GM10266 (cell line): Measurements from ENCODE around the gene MYRF.
A peak's percentile ranks its signal among the peaks of the same experiment; 100 is the strongest.

Experiments
- DNase-seq: peaks from one replicate; pipeline ENCODE4 v3.0.0; 2012; ENCODE audit errors: extremely low spot score
- CTCF ChIP-seq: IDR thresholded peaks from 2 replicates; pipeline ENCODE4 v1.5.1; 2012; ENCODE audit warnings: mild to moderate bottlenecking, low read depth; ENCODE audit not compliant: control insufficient read depth, insufficient read depth; ENCODE audit errors: missing control alignments

MYRF gene

DNA sequence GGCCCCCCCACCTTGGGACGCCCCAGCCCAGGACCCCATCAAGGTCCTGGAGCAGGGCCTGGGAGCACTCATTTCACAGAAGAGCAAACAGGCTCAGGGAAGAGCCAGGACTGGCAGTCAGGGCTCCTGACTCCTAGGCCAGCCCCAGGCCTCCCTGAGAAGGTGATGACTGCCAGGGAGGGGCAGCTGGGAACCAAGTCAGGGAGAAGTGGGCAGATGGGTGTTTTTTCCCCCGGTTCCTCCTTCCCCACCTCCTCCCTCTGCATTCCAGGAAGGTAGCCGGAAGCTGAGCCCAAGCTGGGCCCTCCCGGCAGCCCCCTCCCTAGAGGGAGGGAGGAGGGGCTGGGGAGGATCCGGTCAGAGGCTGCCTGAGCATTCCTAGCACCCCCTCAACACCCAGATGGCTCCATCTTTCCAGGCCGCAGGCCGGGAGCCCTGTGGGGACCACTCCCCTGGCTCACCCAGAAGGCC lies 19.6 kb downstream of the MYRF start:
- DNase-seq, result no peak
- no peak for TF ChIP-seq CTCF

- DNase-seq, result no peak
- no peak for TF ChIP-seq CTCF
Observed at GRCh38 chr11:61773356-61773755, 20.9 kb downstream of the MYRF start.

DNA sequence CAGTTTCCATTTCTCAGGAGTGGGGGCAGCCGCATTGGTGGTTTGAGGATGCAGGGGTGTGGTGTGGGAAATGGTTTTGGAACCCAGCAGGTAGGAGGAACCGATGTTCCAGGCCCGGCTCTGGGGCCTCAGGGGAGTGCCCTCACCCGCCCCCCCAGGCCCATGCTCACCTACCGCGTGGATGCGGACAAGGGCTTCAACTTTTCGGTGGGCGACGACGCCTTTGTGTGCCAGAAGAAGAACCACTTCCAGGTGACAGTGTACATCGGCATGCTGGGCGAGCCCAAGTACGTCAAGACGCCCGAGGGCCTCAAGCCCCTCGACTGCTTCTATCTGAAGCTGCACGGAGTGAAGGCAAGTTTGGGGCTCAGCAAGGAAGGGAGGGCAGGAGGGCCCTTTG lies 21.4 kb downstream of the MYRF start:
- DNase-seq, result no peak
- TF ChIP-seq CTCF, result no peak

GRCh38 chr11:61774411-61774810 lies 22.0 kb downstream of the MYRF start:
- no peak for TF ChIP-seq CTCF
- DNase-seq, result no peak

GRCh38 chr11:61775106-61775505 lies 22.7 kb downstream of the MYRF start:
- DNase-seq, result no peak
- TF ChIP-seq CTCF, result no peak

DNA sequence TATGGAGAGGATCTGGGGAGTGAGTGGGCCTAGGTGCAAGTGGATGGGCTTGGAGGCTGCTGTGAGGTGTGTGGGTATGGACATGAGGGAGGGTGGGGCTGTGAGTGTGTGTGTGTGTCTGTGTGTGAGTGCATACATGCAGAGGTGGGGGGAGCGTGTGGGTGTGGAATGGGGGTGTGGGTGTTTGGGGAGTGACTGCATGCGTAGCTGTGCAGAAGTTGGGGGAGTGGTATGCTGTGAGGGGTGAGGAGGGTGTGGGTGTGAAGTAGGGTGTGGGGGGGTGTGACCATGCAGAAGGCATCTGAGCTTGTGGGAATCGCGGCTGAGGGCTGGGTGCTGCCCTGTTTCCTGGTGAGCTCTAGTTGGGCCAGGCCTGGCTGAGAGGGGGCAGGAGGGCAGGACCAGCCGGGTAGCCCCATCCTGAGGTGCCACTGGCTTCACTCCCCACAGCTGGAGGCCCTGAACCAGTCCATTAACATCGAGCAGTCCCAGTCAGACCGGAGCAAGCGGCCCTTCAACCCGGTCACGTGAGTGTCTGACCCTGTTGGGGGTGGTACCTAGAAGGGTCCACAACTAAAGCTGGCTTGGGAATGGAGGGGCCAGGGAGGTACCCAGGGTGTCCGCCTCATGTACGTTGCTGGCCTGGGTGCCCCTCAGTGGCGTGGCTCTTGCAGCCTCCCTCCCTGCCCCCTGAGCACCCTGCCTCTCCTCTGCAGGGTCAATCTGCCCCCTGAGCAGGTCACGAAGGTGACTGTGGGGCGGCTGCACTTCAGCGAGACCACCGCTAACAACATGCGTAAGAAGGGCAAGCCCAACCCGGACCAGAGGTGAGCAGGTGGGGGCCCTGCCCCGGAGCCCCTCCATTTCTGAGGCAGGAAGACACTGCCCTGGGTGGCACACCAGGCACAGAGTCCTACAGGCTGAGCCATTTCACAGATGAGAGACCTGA lies 23.4 kb downstream of the MYRF start:
- TF ChIP-seq CTCF, result no peak
- DNase-seq, result no peak

- peak; percentile 92 for DNase-seq
- peak; percentile 77 for TF ChIP-seq CTCF
Observed at GRCh38 chr11:61776561-61777075, 24.2 kb downstream of the MYRF start.
